ENCODE measurements around the gene CASP10. TPM values are rescaled to one million over a fixed set of nuclear protein-coding genes. Genes with fewer than 3 reads are reported as not detected.
A peak's percentile ranks its signal among the peaks of the same experiment; 100 is the strongest.

Gene CASP10
- total RNA-seq, 1 experiment from 2014 or later: 2.8 TPM

GRCh38 chr2:201204655-201205514 lies 21.9 kb downstream of the CASP10 start (continued):
- TF ChIP-seq AR (CRISPR knock-in tag; IDR thresholded peaks at IDR 0.05) (no peak), TEAD1 (CRISPR knock-in tag; IDR thresholded peaks at IDR 0.05) (no peak), SOX15 (CRISPR knock-in tag; IDR thresholded peaks at IDR 0.05) (no peak), GABPB1 (CRISPR knock-in tag; IDR thresholded peaks at IDR 0.05) (no peak; the same call in 1 of the 2 replicates)
- TF ChIP-seq, protein P1, sequence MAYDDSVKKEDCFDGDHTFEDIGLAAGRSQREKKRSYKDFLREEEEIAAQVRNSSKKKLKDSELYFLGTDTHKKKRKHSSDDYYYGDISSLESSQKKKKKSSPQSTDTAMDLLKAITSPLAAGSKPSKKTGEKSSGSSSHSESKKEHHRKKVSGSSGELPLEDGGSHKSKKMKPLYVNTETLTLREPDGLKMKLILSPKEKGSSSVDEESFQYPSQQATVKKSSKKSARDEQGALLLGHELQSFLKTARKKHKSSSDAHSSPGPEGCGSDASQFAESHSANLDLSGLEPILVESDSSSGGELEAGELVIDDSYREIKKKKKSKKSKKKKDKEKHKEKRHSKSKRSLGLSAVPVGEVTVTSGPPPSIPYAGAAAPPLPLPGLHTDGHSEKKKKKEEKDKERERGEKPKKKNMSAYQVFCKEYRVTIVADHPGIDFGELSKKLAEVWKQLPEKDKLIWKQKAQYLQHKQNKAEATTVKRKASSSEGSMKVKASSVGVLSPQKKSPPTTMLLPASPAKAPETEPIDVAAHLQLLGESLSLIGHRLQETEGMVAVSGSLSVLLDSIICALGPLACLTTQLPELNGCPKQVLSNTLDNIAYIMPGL (CRISPR knock-in tag; IDR thresholded peaks at IDR 0.05): no peak

- H3K27me3 Mint-ChIP-seq (ENCODE audit: low read depth): no peaks in the 10 kb centered on the region; the same call in 1 of the 2 replicates
- no peak overlapping the region for H3K4me3 Mint-ChIP-seq
- ATAC-seq (no peak), DNase-seq (ENCODE audit: low spot score) (no peak)
- no peaks in the 10 kb centered on the region for H3K36me3 Mint-ChIP-seq
- CTCF ChIA-PET: no interaction called here
- TF ChIP-seq ZNF396 (CRISPR knock-in tag; IDR thresholded peaks at IDR 0.05; ENCODE audit: borderline replicate concordance) (no peak), ARID4B (CRISPR knock-in tag; IDR thresholded peaks at IDR 0.05; ENCODE audit: borderline replicate concordance) (no peak)
- TF ChIP-seq, protein P2, sequence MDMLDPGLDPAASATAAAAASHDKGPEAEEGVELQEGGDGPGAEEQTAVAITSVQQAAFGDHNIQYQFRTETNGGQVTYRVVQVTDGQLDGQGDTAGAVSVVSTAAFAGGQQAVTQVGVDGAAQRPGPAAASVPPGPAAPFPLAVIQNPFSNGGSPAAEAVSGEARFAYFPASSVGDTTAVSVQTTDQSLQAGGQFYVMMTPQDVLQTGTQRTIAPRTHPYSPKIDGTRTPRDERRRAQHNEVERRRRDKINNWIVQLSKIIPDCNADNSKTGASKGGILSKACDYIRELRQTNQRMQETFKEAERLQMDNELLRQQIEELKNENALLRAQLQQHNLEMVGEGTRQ (CRISPR knock-in tag; IDR thresholded peaks at IDR 0.05): no peak
- TF ChIP-seq, protein P3, sequence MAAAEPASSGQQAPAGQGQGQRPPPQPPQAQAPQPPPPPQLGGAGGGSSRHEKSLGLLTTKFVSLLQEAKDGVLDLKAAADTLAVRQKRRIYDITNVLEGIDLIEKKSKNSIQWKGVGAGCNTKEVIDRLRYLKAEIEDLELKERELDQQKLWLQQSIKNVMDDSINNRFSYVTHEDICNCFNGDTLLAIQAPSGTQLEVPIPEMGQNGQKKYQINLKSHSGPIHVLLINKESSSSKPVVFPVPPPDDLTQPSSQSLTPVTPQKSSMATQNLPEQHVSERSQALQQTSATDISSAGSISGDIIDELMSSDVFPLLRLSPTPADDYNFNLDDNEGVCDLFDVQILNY (CRISPR knock-in tag; IDR thresholded peaks at IDR 0.05): no peak
- H3K4me1 Mint-ChIP-seq: peaks cover 2% of the 10 kb centered on the region
- POLR2A ChIA-PET: no interaction called here
- H3K27ac Mint-ChIP-seq: peak overlapping the region; percentile 15; the same call in 1 of the 2 replicates
- no peaks in the 10 kb centered on the region for H3K9me3 Mint-ChIP-seq
These were observed 22.5 kb downstream of the CASP10 start for GRCh38 chr2:201205515-201205849.

DNA sequence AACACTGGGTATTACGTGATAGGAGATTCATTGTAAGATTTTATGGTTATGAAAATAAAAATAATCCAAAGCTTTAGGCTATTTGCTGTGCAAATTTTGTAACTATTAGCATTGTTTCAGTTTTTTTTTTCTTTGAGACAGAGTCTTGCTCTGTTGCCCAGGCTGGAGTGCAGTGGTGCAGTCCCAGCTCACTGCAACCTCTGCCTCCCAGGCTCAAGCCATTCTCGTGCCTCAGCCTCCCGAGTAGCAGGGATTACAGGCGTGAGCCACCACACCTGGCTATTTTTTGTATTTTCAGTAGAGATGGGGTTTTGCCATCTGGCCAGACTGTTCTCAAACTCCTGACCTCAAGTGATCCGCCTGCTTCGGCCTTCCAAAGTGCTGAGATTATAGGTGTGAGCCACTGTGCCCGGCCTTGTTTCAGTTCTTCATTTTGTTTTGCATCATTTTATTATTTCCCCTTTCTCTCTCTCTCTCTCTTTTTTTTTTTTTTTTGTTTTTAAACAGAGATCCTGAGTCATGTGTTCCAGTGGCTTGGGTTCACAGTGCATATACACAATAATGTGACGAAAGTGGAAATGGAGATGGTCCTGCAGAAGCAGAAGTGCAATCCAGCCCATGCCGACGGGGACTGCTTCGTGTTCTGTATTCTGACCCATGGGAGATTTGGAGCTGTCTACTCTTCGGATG lies 25.8 kb downstream of the CASP10 start:
- DNase-seq (ENCODE audit: low spot score): no peak
- Mint-ChIP-seq H3K27me3 (ENCODE audit: low read depth) (no peaks in the 10 kb centered on the region; the same call in 1 of the 2 replicates), H3K4me3 (no peak overlapping the region), H3K36me3 (no peaks in the 10 kb centered on the region), H3K27ac (no peak overlapping the region), H3K9me3 (no peaks in the 10 kb centered on the region), H3K4me1 (peaks cover 3% of the 10 kb centered on the region)
- no peak for ATAC-seq
- CTCF ChIA-PET: interaction anchor here (1.0 to 2.7 kb wide), 2 partner anchors 23 to 24 kb away, joined by 4 to 14 read pairs; no protein-coding TSS in a partner anchor
- TF ChIP-seq ZNF281 (CRISPR knock-in tag; IDR thresholded peaks at IDR 0.05) (no peak), ATF1 (CRISPR knock-in tag; IDR thresholded peaks at IDR 0.05) (no peak), CREB1 (CRISPR knock-in tag; IDR thresholded peaks at IDR 0.05) (no peak)
- POLR2A ChIA-PET: no interaction called here

Data from WTC11 (cell line).